Chondrocyte (in vitro differentiated cells): ENCODE results near the gene ITFG1. TPM values are rescaled to one million over a fixed set of nuclear protein-coding genes. Genes with fewer than 3 reads are reported as not detected.

ENCODE experiments used
- DNase-seq: peaks from one replicate; pipeline ENCODE4 v3.0.0; 2021; ENCODE audit warnings: mixed read lengths, low spot score
- H3K27ac Mint-ChIP-seq: one replicate; pipeline ENCODE4 v1.8.0; 2021; ENCODE audit warnings: mild to moderate bottlenecking, moderate library complexity, mixed read lengths; ENCODE audit not compliant: unreplicated experiment
- H3K27me3 Mint-ChIP-seq: 2 replicates; pipeline ENCODE4 v1.8.0; 2021; ENCODE audit warnings: low read depth, mixed read lengths
- H3K36me3 Mint-ChIP-seq: 2 replicates; pipeline ENCODE4 v1.8.0; 2021; ENCODE audit warnings: low read depth, mixed read lengths
- H3K4me1 Mint-ChIP-seq: 2 replicates; pipeline ENCODE4 v1.8.0; 2021; ENCODE audit warnings: low read depth, mild to moderate bottlenecking, mixed read lengths
- H3K4me3 Mint-ChIP-seq: one replicate; pipeline ENCODE4 v1.8.0; 2021; ENCODE audit warnings: mild to moderate bottlenecking, moderate library complexity, mixed read lengths; ENCODE audit not compliant: unreplicated experiment
- H3K9me3 Mint-ChIP-seq: 2 replicates; pipeline ENCODE4 v1.8.0; 2021; ENCODE audit warnings: low read depth, mixed read lengths
- CTCF ChIP-seq: fragments of 200-600 bp; sonication (generic); IDR thresholded peaks from 2 replicates; pipeline ENCODE4 v1.5.0; 2021; ENCODE audit warnings: antibody characterized with exemption, mild to moderate bottlenecking, moderate library complexity
- total RNA-seq: library from RNA; stranded (reverse); gene quantifications from 3 replicates; pipeline ENCODE4 v1.2.1, GENCODE V29; 2021

ITFG1 gene
- total RNA-seq, 1 donor from 2014 or later: 71.7 TPM

- peaks cover 4% of the 10 kb centered on the region for H3K36me3 Mint-ChIP-seq
- H3K27me3 Mint-ChIP-seq: no peaks in the 10 kb centered on the region
- TF ChIP-seq CTCF: no peak
- no peak overlapping the region for H3K4me3 Mint-ChIP-seq
- H3K4me1 Mint-ChIP-seq: peaks cover 6% of the 10 kb centered on the region
- no peak overlapping the region for H3K27ac Mint-ChIP-seq
- H3K9me3 Mint-ChIP-seq: peaks cover 15% of the 10 kb centered on the region
- DNase-seq: no peak
Observed at GRCh38 chr16:47320546-47321310, 140.1 kb downstream of the ITFG1 start.

GRCh38 chr16:47317465-47318240, 143.2 kb downstream of the ITFG1 start:
- Mint-ChIP-seq H3K4me3 (no peak overlapping the region), H3K27ac (no peak overlapping the region), H3K27me3 (no peaks in the 10 kb centered on the region), H3K4me1 (peaks cover 6% of the 10 kb centered on the region), H3K36me3 (peaks cover 3% of the 10 kb centered on the region), H3K9me3 (peaks cover 3% of the 10 kb centered on the region)
- TF ChIP-seq CTCF: no peak
- no peak for DNase-seq

- Mint-ChIP-seq H3K4me3 (no peak overlapping the region), H3K27ac (no peak overlapping the region), H3K4me1 (peaks cover 6% of the 10 kb centered on the region), H3K27me3 (no peaks in the 10 kb centered on the region), H3K36me3 (peaks cover 3% of the 10 kb centered on the region), H3K9me3 (peaks cover 3% of the 10 kb centered on the region)
- no peak for TF ChIP-seq CTCF
- no peak for DNase-seq
Observed at GRCh38 chr16:47316442-47317015, 144.3 kb downstream of the ITFG1 start.

GRCh38 chr16:47311738-47312505, 148.9 kb downstream of the ITFG1 start:
- Mint-ChIP-seq H3K4me3 (no peak overlapping the region), H3K4me1 (peaks cover 4% of the 10 kb centered on the region), H3K9me3 (no peaks in the 10 kb centered on the region), H3K27me3 (no peaks in the 10 kb centered on the region), H3K27ac (no peak overlapping the region), H3K36me3 (peaks cover 3% of the 10 kb centered on the region)
- no peak for DNase-seq
- TF ChIP-seq CTCF: no peak

GRCh38 chr16:47310792-47311211, 150.1 kb downstream of the ITFG1 start:
- H3K4me3 Mint-ChIP-seq: no peak overlapping the region
- no peaks in the 10 kb centered on the region for H3K27me3 Mint-ChIP-seq
- peaks cover 4% of the 10 kb centered on the region for H3K4me1 Mint-ChIP-seq
- no peak for DNase-seq
- no peak overlapping the region for H3K27ac Mint-ChIP-seq
- peaks cover 3% of the 10 kb centered on the region for H3K36me3 Mint-ChIP-seq
- no peaks in the 10 kb centered on the region for H3K9me3 Mint-ChIP-seq
- TF ChIP-seq CTCF: no peak
